GM21619 (cell line): ENCODE results near the gene PPP1R14C.

Experiments used
- ATAC-seq: cut with Tn5 transposase; IDR thresholded peaks from one replicate; pipeline ENCODE4 v1.9.1; 2021; ENCODE audit not compliant: unreplicated experiment

Gene PPP1R14C

DNA sequence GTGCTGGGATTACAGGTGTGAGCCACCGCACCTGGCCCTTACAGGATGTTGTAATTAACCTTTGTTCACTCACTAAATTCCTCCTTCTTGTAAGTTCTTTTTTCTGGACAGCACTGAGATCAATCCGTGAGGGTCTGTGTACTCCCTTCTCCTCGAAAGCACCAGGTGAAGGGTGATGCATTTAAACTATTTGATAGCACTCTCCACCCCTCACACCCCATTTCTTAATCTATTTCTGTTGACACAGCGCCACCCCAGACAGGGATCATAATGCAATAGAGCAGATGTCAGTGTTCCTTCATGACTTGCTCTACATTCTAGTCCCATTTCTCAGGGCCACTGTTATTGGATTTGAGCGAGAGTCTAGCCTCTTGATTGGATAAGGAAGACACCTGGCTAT lies 46.3 kb downstream of the PPP1R14C start:
- no peak for ATAC-seq

GRCh38 chr6:150191809-150192208 lies 49.0 kb downstream of the PPP1R14C start:
- no peak for ATAC-seq

GRCh38 chr6:150194195-150194594 lies 51.4 kb downstream of the PPP1R14C start:
- no peak for ATAC-seq

DNA sequence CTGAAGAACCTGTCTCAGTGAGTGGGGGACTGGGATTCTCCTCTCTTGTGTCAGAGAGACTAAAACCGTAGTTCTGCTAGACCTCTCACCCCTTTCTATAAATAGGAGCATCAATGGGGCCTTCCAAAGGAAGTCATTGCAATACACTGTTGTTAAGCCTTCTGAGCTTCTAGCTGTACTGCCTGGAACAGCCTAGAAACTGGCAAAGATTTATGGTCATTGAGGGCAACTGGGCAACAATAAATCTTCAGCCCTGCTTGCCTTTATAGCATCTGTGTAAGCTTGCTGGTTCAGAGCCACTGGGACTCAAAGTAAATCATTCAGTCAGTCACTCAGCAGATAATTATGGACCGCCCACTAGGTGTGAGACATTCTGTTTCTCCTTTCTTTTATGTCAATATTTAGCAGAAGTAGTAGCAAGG lies 53.2 kb downstream of the PPP1R14C start:
- ATAC-seq: no peak

GRCh38 chr6:150196942-150197745 lies 54.3 kb downstream of the PPP1R14C start:
- ATAC-seq: no peak

DNA sequence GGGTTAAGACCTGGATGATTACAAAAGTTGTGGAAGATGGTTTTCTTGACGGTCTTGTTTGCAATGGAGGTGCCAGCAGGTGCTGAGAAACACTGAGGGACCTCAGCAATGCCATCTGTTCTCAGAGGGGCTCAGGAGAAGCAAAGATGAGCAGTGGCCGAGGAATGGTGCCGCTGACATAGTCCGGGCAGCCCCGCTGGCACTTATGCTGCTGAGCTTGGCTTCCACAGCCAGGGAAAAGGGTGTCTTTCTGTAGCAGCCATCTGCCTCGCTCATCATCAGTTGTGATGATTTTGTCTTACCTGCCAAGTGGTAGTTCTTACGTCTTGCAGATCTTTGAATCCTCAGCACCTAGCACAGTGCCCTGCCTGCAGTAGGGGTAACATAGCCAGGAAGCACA lies 55.7 kb downstream of the PPP1R14C start:
- ATAC-seq: no peak

DNA sequence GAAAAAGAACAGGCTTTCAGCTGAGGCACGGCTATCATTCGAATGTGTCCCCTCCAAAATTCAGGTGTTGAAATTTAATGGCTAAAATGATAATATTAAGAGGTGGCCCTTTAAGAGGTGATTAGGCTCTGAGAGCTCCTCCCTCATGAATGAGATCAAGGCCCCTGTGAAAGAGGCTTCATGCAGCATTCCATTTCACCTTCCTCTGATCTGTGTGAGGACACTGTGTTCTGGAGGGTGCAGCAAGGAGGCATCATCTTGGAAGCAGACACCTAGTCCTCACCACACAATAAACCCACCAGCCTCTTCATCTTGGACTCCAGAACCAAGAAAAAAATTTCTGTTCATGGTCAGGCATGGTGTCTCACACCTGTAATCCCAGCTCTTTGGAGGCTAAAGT lies 56.4 kb downstream of the PPP1R14C start:
- ATAC-seq: no peak

GRCh38 chr6:150200428-150201100 lies 57.7 kb downstream of the PPP1R14C start:
- ATAC-seq: no peak

DNA sequence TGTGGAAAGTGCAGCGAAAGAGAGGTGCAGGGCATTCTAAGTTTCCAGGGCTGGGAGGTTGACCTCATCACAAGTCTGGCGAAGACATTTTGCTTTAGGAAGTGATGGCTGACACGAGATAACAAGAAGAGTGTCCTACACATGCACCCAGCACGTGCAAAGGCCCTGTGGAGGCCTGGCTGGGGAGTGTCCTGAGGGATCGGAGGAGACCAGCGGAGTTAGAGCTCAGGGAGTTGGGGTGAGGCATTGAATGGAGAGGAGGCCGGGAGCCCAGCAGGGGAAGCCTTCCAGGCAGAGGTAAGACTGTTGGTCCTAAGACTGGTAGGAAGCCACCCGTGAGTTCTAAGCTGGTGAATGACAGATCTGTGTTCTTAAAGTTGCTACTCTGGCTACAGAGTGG lies 58.4 kb downstream of the PPP1R14C start:
- no peak for ATAC-seq

- ATAC-seq: no peak
Measured at GRCh38 chr6:150201772-150202329, 59.0 kb downstream of the PPP1R14C start.

GRCh38 chr6:150202404-150202803 lies 59.6 kb downstream of the PPP1R14C start:
- no peak for ATAC-seq

DNA sequence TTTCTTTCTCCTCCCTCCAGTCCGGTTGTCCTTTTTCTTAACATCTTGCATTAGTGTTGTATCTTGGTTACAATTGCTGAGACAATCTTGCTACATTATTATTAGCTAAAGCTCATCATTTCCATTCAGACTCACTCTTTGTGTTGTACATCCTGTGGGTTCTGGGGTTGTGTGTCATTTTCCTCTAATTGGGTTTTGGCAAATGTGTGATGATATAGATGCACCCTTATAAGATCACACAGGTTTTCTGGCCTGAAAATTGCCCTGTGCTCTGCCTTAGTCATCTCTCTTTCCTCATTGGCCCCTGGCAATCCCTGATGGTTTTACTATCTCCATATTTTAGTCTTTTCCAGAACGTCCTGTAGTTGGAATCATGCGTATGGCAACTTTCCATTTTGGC lies 60.1 kb downstream of the PPP1R14C start:
- no peak for ATAC-seq

DNA sequence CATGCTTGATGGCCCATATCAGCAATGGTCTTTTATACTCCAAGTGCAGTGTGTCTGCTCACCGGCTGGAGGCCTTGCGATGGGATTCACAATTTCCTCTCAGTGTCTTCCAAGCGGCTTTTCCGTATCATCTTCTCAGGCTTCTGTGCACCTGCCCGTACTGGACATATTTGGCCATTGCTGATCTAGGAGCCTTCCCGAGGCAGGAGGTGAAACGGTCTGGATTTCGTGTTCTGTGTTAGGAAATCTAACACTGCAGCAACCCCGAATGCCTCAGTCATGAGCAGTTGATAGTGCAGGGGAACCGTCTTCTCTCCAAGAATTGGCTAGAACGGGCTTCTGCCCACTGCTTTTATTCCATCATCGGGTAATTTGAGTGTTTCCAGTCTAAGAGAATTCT lies 60.5 kb downstream of the PPP1R14C start:
- no peak for ATAC-seq

DNA sequence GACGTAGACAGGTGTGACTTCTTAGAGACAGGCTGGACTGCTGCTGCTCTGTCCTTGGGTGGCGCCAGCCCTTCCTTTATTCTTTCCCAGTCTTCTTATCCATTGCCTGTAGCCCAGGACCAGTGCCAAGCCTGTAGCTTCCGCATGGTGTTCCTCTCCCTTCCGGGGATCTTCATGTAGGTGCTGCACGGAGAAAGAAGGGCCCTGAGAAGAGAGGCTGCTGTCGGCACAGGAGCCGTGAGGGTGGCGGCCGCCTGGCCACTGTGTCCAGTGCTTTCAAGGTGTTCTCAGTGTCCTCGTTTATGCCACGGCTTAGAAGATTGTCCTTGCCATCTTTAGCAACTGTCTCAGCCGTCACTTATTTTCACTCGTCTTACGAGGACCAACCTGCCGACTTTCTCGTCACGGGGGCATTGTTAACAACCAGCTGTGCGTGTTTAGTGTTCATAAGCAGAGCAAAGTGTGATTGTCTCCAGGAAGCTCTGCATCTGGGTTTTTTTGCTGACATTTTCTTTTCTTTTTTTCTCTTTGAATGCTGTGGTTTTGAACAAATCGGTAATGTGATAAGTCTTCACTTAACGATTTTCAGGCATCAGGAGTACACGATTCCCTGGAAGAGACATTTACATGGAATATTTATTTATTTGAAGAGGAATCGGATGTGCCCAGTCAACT lies 61.2 kb downstream of the PPP1R14C start:
- no peak for ATAC-seq

GRCh38 chr6:150204705-150205472 lies 62.0 kb downstream of the PPP1R14C start:
- no peak for ATAC-seq

DNA sequence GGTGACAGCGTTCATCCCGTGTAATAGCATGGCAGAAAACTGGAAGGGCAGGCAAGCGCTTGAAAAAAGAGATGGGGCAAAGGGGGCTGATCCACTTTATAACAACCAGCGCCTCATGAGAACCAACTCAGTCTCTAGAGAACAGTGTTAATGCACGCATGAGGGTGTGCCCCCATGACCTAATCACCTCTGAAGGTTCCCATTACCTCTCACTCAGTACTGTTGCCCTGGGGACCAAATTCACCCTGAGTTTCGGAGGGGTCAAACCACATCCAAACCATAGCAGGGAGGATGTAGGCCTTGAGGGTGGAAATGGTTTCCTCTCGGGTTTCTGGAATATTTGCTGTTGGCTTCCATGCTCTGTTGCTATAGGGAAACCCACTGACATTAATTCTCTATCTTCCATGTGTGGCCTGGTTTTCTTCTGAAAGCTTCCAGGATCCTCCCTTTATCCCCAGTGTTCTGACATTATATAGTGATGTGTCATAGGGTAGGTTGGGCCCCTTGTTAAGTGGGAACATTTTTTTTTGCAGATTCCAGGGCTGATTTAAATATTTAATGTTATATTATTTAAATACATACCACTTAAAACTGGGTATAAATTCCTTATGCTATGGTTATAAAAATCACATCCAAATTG lies 65.2 kb downstream of the PPP1R14C start:
- ATAC-seq: no peak

GRCh38 chr6:150208611-150209352 lies 65.9 kb downstream of the PPP1R14C start:
- no peak for ATAC-seq

GRCh38 chr6:150209415-150209814 lies 66.6 kb downstream of the PPP1R14C start:
- no peak for ATAC-seq

GRCh38 chr6:150211700-150212511 lies 69.1 kb downstream of the PPP1R14C start:
- ATAC-seq: no peak
